A549 (cell line): ENCODE measurements around the gene TMEM132D.

Source experiments
- ATOH8 ChIP-seq: fragments of 250-450 bp; sonication (Bioruptor Pico); IDR thresholded peaks from 2 replicates; pipeline ENCODE4 v1.5.0; 2020; ENCODE audit warnings: low read depth, mild to moderate bottlenecking, moderate library complexity
- CHD2 ChIP-seq: fragments of 150-350 bp; IDR thresholded peaks from 2 replicates; pipeline ENCODE4 v1.6.1; 2014; ENCODE audit warnings: low read length; ENCODE audit not compliant: partially characterized antibody
- CTCF ChIP-seq: fragments of >200 bp; sonication (Bioruptor Twin); formaldehyde crosslinking; IDR thresholded peaks from 3 replicates; pipeline ENCODE4 v1.5.1; 2016
- ELK1 ChIP-seq: fragments of 150-350 bp; IDR thresholded peaks from 2 replicates; pipeline ENCODE4 v1.6.1; 2014; ENCODE audit warnings: low read depth, mild to moderate bottlenecking, low read length
- EP300 ChIP-seq, 2 experiments: fragments of >200 bp; sonication (Bioruptor Twin); formaldehyde crosslinking; IDR thresholded peaks; 2 replicates in 1 of 2; 3 replicates in 1 of 2; pipeline ENCODE4 v1.6.1; 2016 to 2017
- JUN ChIP-seq, 2 experiments: fragments of >200 bp; sonication (Bioruptor Twin); formaldehyde crosslinking; IDR thresholded peaks; 2 replicates in 1 of 2; 3 replicates in 1 of 2; pipeline ENCODE4 v1.6.1; 2016 to 2017
- MAX ChIP-seq: IDR thresholded peaks from 2 replicates; pipeline ENCODE4 v1.6.1; 2012
- NR3C1 ChIP-seq: fragments of >200 bp; sonication (Bioruptor Twin); formaldehyde crosslinking; IDR thresholded peaks from 3 replicates; pipeline ENCODE4 v1.6.1; 2017
- PBX3 ChIP-seq: IDR thresholded peaks from 2 replicates; pipeline ENCODE4 v1.6.1; 2012
- POLR2A ChIP-seq: IDR thresholded peaks from 2 replicates; pipeline ENCODE4 v1.6.1; 2012; ENCODE audit warnings: mild to moderate bottlenecking, low read length
- RAD21 ChIP-seq, 2 experiments: fragments of >200 bp in 1 of 2; sonication (Bioruptor Twin) in 1 of 2; formaldehyde crosslinking in 1 of 2; IDR thresholded peaks in 1 of 2; conservative IDR thresholded peaks in 1 of 2; 2 replicates in 1 of 2; 3 replicates in 1 of 2; pipeline ENCODE4 v1.6.1; 2012 to 2018; ENCODE audit warnings: inconsistent platforms in 1 of 2
- REST ChIP-seq: fragments of 200-600 bp; sonication (generic); IDR thresholded peaks from 2 replicates; pipeline ENCODE4 v1.6.1; 2016; ENCODE audit warnings: antibody characterized with exemption, mild to moderate bottlenecking, moderate library complexity
- RFX5 ChIP-seq: fragments of 450-650 bp; IDR thresholded peaks from 2 replicates; pipeline ENCODE4 v1.7.1; 2014; ENCODE audit warnings: antibody characterized with exemption, mild to moderate bottlenecking, moderate library complexity

- TF ChIP-seq MAX (no peak), POLR2A (no peak), NR3C1 (no peak), ATOH8 (CRISPR knock-in tag) (no peak), CTCF (no peak), JUN (IDR thresholded peaks at IDR 0.05) (no peak), EP300 (IDR thresholded peaks at IDR 0.05) (no peak), RFX5 (no peak), RAD21 (conservative IDR thresholded peaks at IDR 0.05 in 1 of 2, IDR thresholded peaks at IDR 0.05 in 1 of 2) (no peak), REST (no peak), CHD2 (no peak), PBX3 (no peak), ELK1 (no peak)
Observed at GRCh38 chr12:129530984-129531383, 372.8 kb downstream of the TMEM132D start.
